ENCODE data around the gene BDP1. TPM values are rescaled to one million over a fixed set of nuclear protein-coding genes. Genes with fewer than 3 reads are reported as not detected.
"Not testable (repeated sequence)": the region's sequence is repeated elsewhere in the genome, so short reads cannot be mapped to it uniquely, and the experiment has no call there.

The BDP1 gene
- total RNA-seq, 1 donor from 2014 or later, result 19.1 TPM

DNA sequence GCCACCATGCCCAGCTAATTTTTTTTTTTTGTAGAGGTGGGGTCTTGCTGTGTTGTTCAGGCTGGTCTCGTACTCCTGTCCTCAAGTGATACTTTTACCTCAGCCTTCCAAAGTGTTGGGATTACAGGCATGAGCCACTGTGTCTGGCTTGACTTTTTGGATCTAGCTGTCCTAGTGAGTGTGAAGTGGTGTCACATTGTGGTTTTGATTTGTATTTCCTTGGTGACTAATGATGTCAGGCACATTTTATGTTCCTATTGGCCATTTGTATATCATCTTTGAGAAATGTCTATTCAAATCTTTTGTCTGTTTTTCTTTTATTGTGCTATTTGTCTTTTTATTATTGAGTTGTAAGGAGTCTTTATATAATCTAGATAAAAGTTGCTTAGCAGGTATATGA is 78.2 kb downstream of the BDP1 start:
- H3K27ac Mint-ChIP-seq (ENCODE audit: unreplicated experiment), result peak overlapping the region; percentile 79
- no peaks in the 10 kb centered on the region for H3K27me3 Mint-ChIP-seq (ENCODE audit: low read depth)
- no peak for DNase-seq (ENCODE audit: low spot score)

DNA sequence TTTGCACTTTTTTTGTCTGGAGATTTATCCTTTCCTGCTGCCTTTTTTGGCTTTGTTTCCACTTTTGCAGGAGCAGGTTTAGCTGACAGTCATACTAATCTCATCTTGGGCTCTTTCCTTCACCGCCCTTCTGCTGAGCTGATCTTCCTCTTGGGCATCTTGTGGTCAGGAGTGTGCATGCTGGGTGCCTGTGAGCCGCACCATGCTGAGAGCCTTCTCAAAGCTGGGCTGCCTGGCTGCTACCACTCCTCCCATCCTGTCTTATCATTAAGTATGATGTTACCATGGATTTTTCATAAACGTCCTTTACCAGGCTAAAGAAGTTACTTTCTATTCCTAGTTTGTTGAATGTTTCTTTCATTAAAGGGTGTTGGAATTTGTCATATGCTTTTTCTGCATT is 82.2 kb downstream of the BDP1 start:
- DNase-seq (ENCODE audit: low spot score), result peak; percentile 28
- Mint-ChIP-seq H3K27me3 (ENCODE audit: low read depth) (no peaks in the 10 kb centered on the region), H3K4me1 (ENCODE audit: low read depth) (peaks cover 35% of the 10 kb centered on the region), H3K27ac (ENCODE audit: unreplicated experiment) (peak overlapping the region; percentile 35), H3K4me3 (ENCODE audit: unreplicated experiment) (no peak overlapping the region), H3K9me3 (ENCODE audit: low read depth) (no peaks in the 10 kb centered on the region), H3K36me3 (ENCODE audit: low read depth) (peaks cover 29% of the 10 kb centered on the region)
- TF ChIP-seq, protein P1, sequence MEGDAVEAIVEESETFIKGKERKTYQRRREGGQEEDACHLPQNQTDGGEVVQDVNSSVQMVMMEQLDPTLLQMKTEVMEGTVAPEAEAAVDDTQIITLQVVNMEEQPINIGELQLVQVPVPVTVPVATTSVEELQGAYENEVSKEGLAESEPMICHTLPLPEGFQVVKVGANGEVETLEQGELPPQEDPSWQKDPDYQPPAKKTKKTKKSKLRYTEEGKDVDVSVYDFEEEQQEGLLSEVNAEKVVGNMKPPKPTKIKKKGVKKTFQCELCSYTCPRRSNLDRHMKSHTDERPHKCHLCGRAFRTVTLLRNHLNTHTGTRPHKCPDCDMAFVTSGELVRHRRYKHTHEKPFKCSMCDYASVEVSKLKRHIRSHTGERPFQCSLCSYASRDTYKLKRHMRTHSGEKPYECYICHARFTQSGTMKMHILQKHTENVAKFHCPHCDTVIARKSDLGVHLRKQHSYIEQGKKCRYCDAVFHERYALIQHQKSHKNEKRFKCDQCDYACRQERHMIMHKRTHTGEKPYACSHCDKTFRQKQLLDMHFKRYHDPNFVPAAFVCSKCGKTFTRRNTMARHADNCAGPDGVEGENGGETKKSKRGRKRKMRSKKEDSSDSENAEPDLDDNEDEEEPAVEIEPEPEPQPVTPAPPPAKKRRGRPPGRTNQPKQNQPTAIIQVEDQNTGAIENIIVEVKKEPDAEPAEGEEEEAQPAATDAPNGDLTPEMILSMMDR (IDR thresholded peaks at IDR 0.05), result no peak

More for the DNA sequence above, 78.2 kb downstream of the BDP1 start:
- Mint-ChIP-seq H3K36me3 (ENCODE audit: low read depth) (peaks cover 13% of the 10 kb centered on the region), H3K4me1 (ENCODE audit: low read depth) (peaks cover 28% of the 10 kb centered on the region), H3K4me3 (ENCODE audit: unreplicated experiment) (no peak overlapping the region), H3K9me3 (ENCODE audit: low read depth) (no peaks in the 10 kb centered on the region)
- TF ChIP-seq, protein P1 (IDR thresholded peaks at IDR 0.05), result no peak

DNA sequence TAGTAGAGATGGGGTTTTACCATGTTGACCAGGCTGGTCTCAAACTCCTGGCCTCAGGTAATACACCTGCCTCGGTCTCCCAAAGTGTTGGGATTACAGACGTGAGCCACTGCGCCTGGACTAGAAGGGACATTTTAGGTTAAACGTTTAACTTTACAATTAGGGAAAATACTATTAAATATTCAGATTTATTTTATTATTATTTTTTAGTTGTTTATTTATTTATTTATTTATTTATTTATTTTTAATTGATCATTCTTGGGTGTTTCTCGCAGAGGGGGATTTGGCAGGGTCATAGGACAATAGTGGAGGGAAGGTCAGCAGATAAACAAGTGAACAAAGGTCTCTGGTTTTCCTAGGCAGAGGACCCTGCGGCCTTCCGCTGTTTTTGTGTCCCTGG is 95.4 kb downstream of the BDP1 start:
- DNase-seq (ENCODE audit: low spot score); H3K4me1 Mint-ChIP-seq (ENCODE audit: low read depth); H3K9me3 Mint-ChIP-seq (ENCODE audit: low read depth); H3K27ac Mint-ChIP-seq (ENCODE audit: unreplicated experiment); H3K27me3 Mint-ChIP-seq (ENCODE audit: low read depth); H3K4me3 Mint-ChIP-seq (ENCODE audit: unreplicated experiment): not testable (repeated sequence)
- peaks cover 28% of the 10 kb centered on the region for H3K36me3 Mint-ChIP-seq (ENCODE audit: low read depth)

DNA sequence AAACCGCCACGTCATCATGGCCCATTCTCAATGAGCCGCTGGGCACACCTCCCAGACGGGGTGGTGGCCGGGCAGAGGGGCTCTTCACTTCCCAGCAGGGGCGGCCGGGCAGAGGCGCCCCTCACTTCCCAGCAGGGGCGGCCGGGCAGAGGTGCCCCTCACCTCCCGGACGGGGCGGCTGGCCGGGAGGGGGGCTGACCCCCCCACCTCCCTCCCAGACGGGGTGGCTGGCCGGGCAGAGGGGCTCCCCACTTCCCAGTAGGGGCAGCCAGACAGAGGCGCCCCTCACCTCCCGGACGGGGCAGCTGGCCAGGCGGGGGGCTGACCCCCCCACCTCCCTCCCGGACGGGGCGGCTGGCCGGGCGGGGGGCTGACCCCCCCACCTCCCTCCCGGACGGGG is 96.1 kb downstream of the BDP1 start:
- not testable (repeated sequence) for H3K4me3 Mint-ChIP-seq (ENCODE audit: unreplicated experiment); DNase-seq (ENCODE audit: low spot score); H3K27me3 Mint-ChIP-seq (ENCODE audit: low read depth); H3K4me1 Mint-ChIP-seq (ENCODE audit: low read depth); H3K9me3 Mint-ChIP-seq (ENCODE audit: low read depth); H3K27ac Mint-ChIP-seq (ENCODE audit: unreplicated experiment)
- peaks cover 28% of the 10 kb centered on the region for H3K36me3 Mint-ChIP-seq (ENCODE audit: low read depth)

DNA sequence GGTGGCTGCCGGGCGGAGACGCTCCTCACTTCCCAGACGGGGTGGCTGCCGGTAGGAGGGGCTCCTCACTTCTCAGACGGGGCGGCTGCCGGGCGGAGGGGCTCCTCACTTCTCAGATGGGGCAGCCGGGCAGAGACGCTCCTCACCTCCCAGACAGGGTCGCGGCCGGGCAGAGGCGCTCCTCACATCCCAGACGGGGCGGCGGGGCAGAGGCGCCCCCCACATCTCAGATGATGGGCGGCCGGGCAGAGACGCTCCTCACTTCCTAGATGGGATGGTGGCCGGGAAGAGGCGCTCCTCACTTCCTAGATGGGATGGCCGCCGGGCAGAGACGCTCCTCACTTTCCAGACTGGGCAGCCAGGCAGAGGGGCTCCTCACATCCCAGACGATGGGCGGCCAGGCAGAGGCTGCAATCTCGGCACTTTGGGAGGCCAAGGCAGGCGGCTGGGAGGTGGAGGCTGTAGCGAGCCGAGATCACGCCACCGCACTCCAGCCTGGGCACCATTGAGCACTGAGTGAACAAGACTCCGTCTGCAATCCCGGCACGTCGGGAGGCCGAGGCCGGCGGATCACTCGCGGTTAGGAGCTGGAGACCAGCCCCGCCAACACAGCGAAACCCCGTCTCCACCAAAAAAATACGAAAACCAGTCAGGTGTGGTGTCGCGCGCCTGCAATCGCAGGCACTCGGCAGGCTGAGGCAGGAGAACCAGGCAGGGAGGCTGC is 96.7 kb downstream of the BDP1 start:
- not testable (repeated sequence) for H3K4me1 Mint-ChIP-seq (ENCODE audit: low read depth); H3K9me3 Mint-ChIP-seq (ENCODE audit: low read depth); H3K4me3 Mint-ChIP-seq (ENCODE audit: unreplicated experiment); H3K27ac Mint-ChIP-seq (ENCODE audit: unreplicated experiment); H3K27me3 Mint-ChIP-seq (ENCODE audit: low read depth); DNase-seq (ENCODE audit: low spot score)
- peaks cover 26% of the 10 kb centered on the region for H3K36me3 Mint-ChIP-seq (ENCODE audit: low read depth)

DNA sequence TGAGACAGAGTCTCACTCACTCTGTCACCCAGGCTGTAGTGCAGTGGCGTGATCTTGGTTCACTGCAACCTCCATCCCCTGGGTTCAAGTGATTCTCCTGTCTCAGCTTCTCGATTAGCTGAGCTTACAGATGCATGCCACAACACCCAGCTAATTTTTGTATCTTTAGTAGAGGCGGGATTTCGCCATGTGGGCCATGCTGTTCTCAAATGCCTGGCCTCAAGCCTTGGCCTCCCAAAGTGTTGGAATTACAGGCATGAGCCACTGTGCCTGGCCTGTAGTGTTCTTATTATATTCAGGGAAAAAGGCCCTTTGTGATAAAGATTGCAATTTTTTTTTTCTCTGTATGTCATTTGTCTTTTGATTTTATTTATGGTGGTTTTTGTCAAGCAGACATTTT is 107.7 kb downstream of the BDP1 start:
- Mint-ChIP-seq H3K4me1 (ENCODE audit: low read depth) (peaks cover 5% of the 10 kb centered on the region), H3K36me3 (ENCODE audit: low read depth) (peaks cover 14% of the 10 kb centered on the region), H3K9me3 (ENCODE audit: low read depth) (no peaks in the 10 kb centered on the region), H3K27me3 (ENCODE audit: low read depth) (no peaks in the 10 kb centered on the region), H3K27ac (ENCODE audit: unreplicated experiment) (no peak overlapping the region), H3K4me3 (ENCODE audit: unreplicated experiment) (no peak overlapping the region)
- no peak for DNase-seq (ENCODE audit: low spot score)
- TF ChIP-seq, protein P1 (IDR thresholded peaks at IDR 0.05), result no peak

DNA sequence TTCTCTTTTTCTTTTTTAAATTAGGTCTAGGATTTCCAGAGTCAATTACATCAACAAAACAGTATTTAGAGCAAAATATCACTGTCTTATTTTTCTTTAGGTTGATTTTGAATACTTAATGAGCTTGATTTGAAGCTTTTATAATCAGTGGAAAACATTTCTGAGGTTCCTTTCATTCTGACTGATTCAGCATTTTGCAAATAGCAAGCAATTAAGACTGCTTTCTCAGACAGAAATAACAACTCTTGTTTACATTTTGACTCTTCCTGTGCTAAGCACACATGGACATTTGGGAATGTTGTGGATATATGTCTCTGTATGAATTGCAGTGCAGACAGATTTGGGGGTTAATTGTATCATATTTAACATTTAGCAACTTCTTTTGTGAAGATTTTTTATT is 109.4 kb downstream of the BDP1 start:
- Mint-ChIP-seq H3K9me3 (ENCODE audit: low read depth) (no peaks in the 10 kb centered on the region), H3K27me3 (ENCODE audit: low read depth) (no peaks in the 10 kb centered on the region), H3K27ac (ENCODE audit: unreplicated experiment) (no peak overlapping the region), H3K36me3 (ENCODE audit: low read depth) (peaks cover 16% of the 10 kb centered on the region), H3K4me1 (ENCODE audit: low read depth) (peaks cover 5% of the 10 kb centered on the region), H3K4me3 (ENCODE audit: unreplicated experiment) (no peak overlapping the region)
- TF ChIP-seq, protein P1 (IDR thresholded peaks at IDR 0.05), result no peak
- no peak for DNase-seq (ENCODE audit: low spot score)

All from chondrocyte (in vitro differentiated cells).